ENCODE results near the gene ATP5ME.

GRCh38 chr4:649751-650310, 24.2 kb downstream of the ATP5ME start:
- TF ChIP-seq CTCF (IDR thresholded peaks at IDR 0.05) (no peak), EZH2phosphoT487 (IDR thresholded peaks at IDR 0.05) (no peak), EZH2 (IDR thresholded peaks at IDR 0.05) (no peak)
